ENCODE measurements around the gene ADGRF1.
"Not testable (repeated sequence)": the region's sequence is repeated elsewhere in the genome, so short reads cannot be mapped to it uniquely, and the experiment has no call there.

Gene ADGRF1

DNA sequence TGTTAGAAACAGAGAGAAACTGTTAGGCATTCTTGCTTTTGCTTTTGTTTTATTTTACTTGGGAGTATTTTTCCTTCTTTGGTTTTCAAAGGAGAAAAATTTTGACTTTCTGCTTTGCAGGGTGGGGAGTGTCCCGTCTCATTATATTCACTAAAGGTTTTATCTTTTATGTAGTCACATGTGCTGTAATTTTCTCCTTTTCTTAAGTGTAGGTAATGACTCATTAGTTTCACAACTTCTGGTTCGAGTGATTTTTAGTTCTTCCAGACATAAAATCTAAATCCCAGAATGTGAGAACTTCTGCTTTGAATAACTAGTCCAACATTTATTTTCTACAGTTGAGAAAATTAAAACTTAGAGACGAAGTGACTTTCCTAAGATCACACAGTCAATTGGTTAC, 37.7 kb downstream of the ADGRF1 start:
- Histone ChIP-seq H3K36me3 (ENCODE audit: insufficient read depth, low read length) (no peaks in the 10 kb centered on the region), H3K9me3 (ENCODE audit: low read depth, low read length) (no peaks in the 10 kb centered on the region), H3K4me3 (no peak overlapping the region), H3K9ac (ENCODE audit: insufficient read length) (no peak overlapping the region), H3K27ac (no peak overlapping the region)
- no peak for TF ChIP-seq EZH2 (IDR thresholded peaks at IDR 0.05)
- no peak for TF ChIP-seq POLR2AphosphoS5 (IDR thresholded peaks at IDR 0.05; ENCODE audit: borderline replicate concordance, low read depth, low read length)
- TF ChIP-seq FOXP2 (optimal IDR thresholded peaks at IDR 0.05; ENCODE audit: control extremely low read depth, extremely low read length, insufficient read depth): no peak
- no peak for DNase-seq (ENCODE audit: low read depth, low spot score)

DNA sequence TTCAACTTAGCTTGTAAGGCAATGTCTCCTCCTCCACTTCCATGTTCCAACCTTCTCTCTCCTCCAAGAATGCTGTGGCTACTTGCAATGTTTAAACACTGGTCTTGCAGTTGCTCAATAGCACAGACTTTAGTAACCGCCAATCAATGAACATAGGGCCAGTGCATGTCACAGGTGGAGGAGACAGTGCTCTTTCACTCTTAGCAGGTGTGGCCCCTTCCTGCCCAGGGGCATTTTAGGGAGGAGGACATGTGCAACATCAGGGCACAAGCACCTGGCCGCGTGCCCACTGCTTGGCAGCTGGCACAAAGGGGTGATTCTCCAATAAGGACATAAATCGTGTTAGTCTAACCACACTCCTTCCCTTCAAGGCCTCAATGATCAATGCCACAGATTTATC, 41.3 kb downstream of the ADGRF1 start:
- Histone ChIP-seq H3K9me3 (ENCODE audit: low read depth, low read length) (no peaks in the 10 kb centered on the region), H3K36me3 (ENCODE audit: insufficient read depth, low read length) (no peaks in the 10 kb centered on the region), H3K27ac (no peak overlapping the region), H3K9ac (ENCODE audit: insufficient read length) (no peak overlapping the region), H3K4me3 (no peak overlapping the region)
- no peak for TF ChIP-seq EZH2 (IDR thresholded peaks at IDR 0.05)
- DNase-seq (ENCODE audit: low read depth, low spot score): no peak

DNA sequence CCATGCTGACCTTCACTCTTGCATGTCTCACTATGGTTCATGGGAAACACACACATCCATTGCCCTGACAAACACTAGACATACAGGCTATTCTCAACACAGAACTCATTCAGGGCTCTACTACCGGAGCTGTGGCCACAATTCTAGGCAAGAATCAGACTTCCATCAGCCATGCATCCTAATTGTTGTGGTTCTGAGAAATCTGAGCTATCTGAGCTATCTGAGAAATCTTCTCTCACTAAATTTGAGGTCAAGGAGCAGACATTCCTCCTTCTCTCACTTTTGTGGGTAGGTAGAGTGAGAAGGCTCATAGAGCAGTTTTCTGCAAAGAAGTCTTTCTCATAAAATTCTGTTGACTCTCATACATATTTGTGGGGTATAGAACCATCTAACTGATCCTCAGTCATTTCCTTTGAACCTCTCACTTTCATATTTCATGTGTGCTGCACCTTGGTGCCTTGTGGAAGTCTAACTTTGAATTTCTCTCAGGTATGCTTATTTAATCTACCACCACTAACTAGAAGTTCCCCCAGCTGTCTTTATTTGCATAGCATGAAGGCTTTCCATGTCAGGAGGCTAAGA, 43.6 kb downstream of the ADGRF1 start:
- TF ChIP-seq POLR2AphosphoS5 (IDR thresholded peaks at IDR 0.05; ENCODE audit: borderline replicate concordance, low read depth, low read length): no peak
- TF ChIP-seq EZH2 (IDR thresholded peaks at IDR 0.05): no peak
- TF ChIP-seq FOXP2 (optimal IDR thresholded peaks at IDR 0.05; ENCODE audit: control extremely low read depth, extremely low read length, insufficient read depth): no peak
- Histone ChIP-seq H3K9ac (ENCODE audit: insufficient read length) (no peak overlapping the region), H3K9me3 (ENCODE audit: low read depth, low read length) (no peaks in the 10 kb centered on the region), H3K4me3 (no peak overlapping the region), H3K27ac (no peak overlapping the region), H3K36me3 (ENCODE audit: insufficient read depth, low read length) (no peaks in the 10 kb centered on the region)
- no peak for DNase-seq (ENCODE audit: low read depth, low spot score)

DNA sequence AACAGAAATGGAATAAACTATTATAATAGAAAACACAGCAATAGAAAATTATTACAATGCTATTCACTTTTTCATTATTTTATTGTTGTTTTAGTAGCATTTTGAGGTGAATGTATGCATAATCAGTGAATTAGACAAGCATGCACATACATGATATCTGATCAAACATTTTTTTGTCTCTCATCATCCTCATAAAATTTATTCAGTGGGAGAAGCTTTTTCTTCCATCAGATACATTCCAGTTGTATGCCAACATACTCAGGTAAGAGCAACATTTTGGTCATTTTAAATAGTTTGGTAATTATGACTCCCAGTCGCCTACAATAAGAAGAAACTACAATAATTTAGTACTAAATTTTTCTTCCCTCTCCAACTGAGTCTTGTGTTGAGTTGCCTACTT, 44.5 kb downstream of the ADGRF1 start:
- Histone ChIP-seq H3K4me3 (no peak overlapping the region), H3K27ac (no peak overlapping the region), H3K9ac (ENCODE audit: insufficient read length) (no peak overlapping the region), H3K36me3 (ENCODE audit: insufficient read depth, low read length) (no peaks in the 10 kb centered on the region), H3K9me3 (ENCODE audit: low read depth, low read length) (no peaks in the 10 kb centered on the region)
- TF ChIP-seq POLR2AphosphoS5 (IDR thresholded peaks at IDR 0.05; ENCODE audit: borderline replicate concordance, low read depth, low read length) (no peak), FOXP2 (optimal IDR thresholded peaks at IDR 0.05; ENCODE audit: control extremely low read depth, extremely low read length, insufficient read depth) (no peak)
- no peak for DNase-seq (ENCODE audit: low read depth, low spot score)

DNA sequence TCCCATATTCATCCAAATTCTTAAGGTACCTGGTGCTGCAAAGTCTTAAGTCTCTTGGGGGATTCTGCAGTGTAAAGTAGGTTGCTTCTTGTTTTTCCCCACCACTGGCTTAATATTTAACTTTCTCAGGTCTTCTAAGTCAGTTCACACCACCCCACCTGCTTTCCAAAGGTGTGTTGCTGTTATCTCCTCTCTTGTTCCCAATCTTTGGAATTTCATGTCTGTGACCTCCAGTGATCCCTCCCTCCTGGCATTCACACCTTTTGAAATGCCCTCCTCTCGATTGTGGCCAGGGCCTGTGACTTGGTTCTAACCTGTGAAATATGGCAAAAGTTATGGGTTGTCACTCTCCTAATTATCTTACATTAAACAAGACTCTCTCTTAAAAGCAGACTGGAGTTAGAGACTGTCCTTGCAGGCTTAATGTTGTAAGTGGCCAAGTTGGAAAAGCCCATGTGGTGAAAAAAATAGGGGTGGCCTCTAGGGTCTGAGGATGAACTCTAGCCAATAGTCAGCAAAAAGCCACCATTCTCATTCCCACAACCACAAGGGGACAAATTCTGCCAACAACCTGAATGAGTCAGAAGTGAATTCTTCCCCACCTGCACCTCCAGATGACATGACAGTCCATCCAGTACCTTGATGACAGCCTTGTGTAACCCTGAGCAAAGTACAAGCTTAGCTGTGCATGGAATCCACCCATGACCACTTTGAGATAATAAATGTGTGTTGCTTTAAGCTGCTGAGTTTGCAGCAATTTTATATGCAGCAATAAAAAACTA, 45.1 kb downstream of the ADGRF1 start:
- Histone ChIP-seq H3K9ac (ENCODE audit: insufficient read length) (no peak overlapping the region), H3K27ac (no peak overlapping the region), H3K9me3 (ENCODE audit: low read depth, low read length) (no peaks in the 10 kb centered on the region), H3K36me3 (ENCODE audit: insufficient read depth, low read length) (no peaks in the 10 kb centered on the region), H3K4me3 (no peak overlapping the region)
- TF ChIP-seq EZH2 (IDR thresholded peaks at IDR 0.05) (no peak), POLR2AphosphoS5 (IDR thresholded peaks at IDR 0.05; ENCODE audit: borderline replicate concordance, low read depth, low read length) (no peak), FOXP2 (optimal IDR thresholded peaks at IDR 0.05; ENCODE audit: control extremely low read depth, extremely low read length, insufficient read depth) (no peak)
- DNase-seq (ENCODE audit: low read depth, low spot score): no peak

- no peak overlapping the region for H3K27ac ChIP-seq
- no peak overlapping the region for H3K9ac ChIP-seq (ENCODE audit: insufficient read length)
- TF ChIP-seq EZH2 (IDR thresholded peaks at IDR 0.05) (no peak), FOXP2 (optimal IDR thresholded peaks at IDR 0.05; ENCODE audit: control extremely low read depth, extremely low read length, insufficient read depth) (no peak)
- no peaks in the 10 kb centered on the region for H3K36me3 ChIP-seq (ENCODE audit: insufficient read depth, low read length)
- no peaks in the 10 kb centered on the region for H3K9me3 ChIP-seq (ENCODE audit: low read depth, low read length)
- H3K4me3 ChIP-seq: no peak overlapping the region
- no peak for DNase-seq (ENCODE audit: low read depth, low spot score)
These were observed 47.2 kb downstream of the ADGRF1 start for GRCh38 chr6:46994933-46995332.

GRCh38 chr6:46993846-46994245, 48.3 kb downstream of the ADGRF1 start:
- TF ChIP-seq EZH2 (IDR thresholded peaks at IDR 0.05): no peak
- TF ChIP-seq FOXP2 (optimal IDR thresholded peaks at IDR 0.05; ENCODE audit: control extremely low read depth, extremely low read length, insufficient read depth): no peak
- no peak for TF ChIP-seq POLR2AphosphoS5 (IDR thresholded peaks at IDR 0.05; ENCODE audit: borderline replicate concordance, low read depth, low read length)
- no peak for DNase-seq (ENCODE audit: low read depth, low spot score)
- Histone ChIP-seq H3K4me3 (no peak overlapping the region), H3K27ac (no peak overlapping the region), H3K9ac (ENCODE audit: insufficient read length) (no peak overlapping the region), H3K36me3 (ENCODE audit: insufficient read depth, low read length) (no peaks in the 10 kb centered on the region), H3K9me3 (ENCODE audit: low read depth, low read length) (no peaks in the 10 kb centered on the region)

DNA sequence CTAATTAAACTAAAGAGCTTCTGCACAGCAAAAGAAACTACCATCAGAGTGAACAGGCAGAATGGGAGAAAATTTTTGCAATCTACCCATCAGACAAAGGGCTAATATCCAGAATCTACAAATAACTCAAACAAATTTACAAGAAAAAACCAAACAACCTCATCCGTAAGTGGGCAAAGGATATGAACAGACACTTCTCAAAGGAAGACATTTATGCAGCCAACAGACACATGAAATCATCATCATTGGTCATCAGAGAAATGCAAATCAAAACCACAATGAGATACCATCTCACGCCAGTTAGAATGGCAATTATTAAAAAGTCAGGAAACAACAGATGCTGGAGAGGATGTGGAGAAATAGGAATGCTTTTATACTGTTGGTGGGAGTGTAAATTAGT, 49.7 kb downstream of the ADGRF1 start:
- H3K27ac ChIP-seq; H3K36me3 ChIP-seq (ENCODE audit: insufficient read depth, low read length); H3K4me3 ChIP-seq; H3K9me3 ChIP-seq (ENCODE audit: low read depth, low read length); H3K9ac ChIP-seq (ENCODE audit: insufficient read length); DNase-seq (ENCODE audit: low read depth, low spot score): not testable (repeated sequence)

GRCh38 chr6:46990818-46991510, 51.2 kb downstream of the ADGRF1 start:
- not testable (repeated sequence) for H3K4me3 ChIP-seq; H3K9ac ChIP-seq (ENCODE audit: insufficient read length); H3K27ac ChIP-seq; H3K36me3 ChIP-seq (ENCODE audit: insufficient read depth, low read length); H3K9me3 ChIP-seq (ENCODE audit: low read depth, low read length); DNase-seq (ENCODE audit: low read depth, low spot score)
